Occipital lobe (tissue), 2 donors: ENCODE data around the gene NBPF3. TPM values are rescaled to one million over a fixed set of nuclear protein-coding genes. Genes with fewer than 3 reads are reported as not detected.

ENCODE experiments used
- DNase-seq: peaks from one replicate; lab custom pipeline; 2025; lab: John Stamatoyannopoulos, UW
- total RNA-seq: library from RNA; depleted of rRNA; stranded (reverse); fragments of >200 nt; gene quantifications from one replicate; pipeline ENCODE4 v1.2.3, GENCODE V29; 2014

NBPF3 gene
- total RNA-seq, 1 donor from 2014 or later = 9.5 TPM

GRCh38 chr1:21492356-21492625 is 52.4 kb downstream of the NBPF3 start:
- no peak for DNase-seq

GRCh38 chr1:21494196-21494595 is 54.3 kb downstream of the NBPF3 start:
- DNase-seq = no peak

DNA sequence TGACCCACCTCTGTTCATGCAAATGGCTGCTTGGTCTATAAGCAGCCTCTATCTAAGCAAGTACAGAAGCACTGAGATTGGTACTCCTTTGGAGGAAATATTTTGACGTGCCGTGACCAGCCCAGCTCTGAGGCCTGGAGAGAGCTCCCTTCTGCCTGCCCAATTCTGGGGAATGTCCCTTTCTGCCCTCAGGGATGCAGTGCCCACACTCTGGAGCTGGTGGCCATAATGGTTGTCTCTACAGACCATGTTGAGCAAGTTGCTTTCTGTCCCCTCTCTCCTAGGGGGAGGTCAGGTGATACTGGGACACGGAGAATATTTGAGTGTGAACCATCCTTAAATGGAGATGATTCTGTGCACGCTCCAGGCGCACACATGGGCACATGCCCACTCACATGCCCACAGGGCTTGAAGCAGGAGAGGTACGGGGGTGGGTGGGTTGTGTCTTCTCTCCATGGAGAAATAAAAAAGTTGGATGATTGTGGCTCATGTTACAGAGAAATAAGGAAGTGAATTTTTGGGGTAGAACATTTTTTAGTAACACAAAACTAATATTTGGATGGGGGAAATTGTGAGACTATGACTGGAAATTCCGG is 55.4 kb downstream of the NBPF3 start:
- no peak for DNase-seq

GRCh38 chr1:21496063-21496462 is 56.1 kb downstream of the NBPF3 start:
- no peak for DNase-seq

DNA sequence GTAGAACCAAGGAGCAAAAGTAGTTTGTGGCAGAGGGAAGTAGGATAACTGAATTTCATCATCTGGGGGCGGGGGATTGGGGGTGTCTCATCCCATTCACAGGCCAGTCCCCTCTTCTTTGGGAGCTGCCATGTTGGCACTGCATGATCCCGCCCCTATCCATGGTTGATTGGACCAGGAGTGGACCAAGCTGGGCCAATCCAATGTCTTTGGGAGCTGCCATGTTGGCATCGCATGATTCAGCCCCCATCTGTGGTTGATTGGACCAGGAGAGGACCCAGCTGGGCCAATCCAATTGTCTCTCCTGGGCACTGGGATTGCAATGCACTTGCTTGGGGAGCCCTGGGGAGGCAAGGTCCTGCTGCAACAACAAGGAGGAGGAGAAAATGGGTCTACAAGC is 56.9 kb downstream of the NBPF3 start:
- no peak for DNase-seq

DNA sequence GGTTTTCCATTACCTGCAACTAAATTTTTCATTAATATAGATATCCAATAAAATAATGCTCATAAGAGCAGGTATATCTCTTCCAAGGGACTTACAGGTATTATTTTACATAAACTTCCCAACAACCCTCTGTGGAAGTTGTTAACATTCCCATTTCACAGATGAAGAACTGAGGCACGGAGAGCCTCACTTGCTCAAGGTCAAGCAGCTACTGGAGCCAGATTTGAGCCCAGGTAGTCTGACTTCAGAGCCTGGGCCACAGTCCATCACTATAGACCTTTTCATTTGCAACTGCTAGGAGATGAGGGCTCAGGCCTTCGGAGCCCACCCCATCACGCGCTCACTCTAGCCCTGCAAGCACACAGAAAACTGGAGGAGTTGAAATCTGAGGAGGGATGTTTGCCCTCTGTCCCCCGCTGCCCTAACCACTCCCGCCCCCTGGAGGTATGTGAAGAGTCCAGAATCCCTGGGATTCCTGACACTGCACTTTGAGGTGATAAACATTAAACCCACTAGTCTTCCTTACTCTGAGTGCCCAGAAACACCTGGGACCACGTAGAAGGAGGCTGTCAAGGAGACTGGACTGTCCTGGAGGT is 57.6 kb downstream of the NBPF3 start:
- no peak for DNase-seq

DNA sequence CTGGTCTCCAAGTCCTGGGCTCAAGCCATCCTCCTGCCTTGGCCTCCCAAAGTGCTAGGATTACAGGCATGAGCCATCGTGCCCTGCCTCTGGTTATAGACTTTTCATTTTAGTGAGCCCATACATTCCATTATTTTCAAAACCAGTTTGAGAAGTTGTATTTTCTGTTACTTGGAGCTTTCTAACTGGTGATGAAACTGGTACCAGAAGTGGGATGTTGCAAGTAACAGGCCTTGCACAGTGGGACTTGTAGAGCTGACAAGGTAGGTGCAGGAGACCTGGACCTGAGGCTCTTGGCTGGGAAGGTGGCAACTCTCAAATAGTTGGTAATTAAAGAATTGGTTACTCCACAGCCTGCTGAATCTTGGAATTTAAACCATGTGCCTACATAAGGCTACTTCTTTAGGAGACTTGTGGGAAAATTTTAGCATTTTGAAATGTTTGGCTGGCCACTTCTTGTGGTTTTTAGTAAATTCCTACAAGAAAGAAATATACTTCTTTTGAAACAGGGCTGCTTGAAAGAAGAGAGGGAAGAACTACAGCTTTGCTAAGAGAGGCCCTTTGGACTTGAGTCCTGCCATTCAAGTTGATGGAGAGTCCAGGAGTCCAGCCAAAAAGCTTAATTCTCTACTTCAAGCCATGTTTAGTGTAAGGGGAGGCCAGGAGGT is 59.5 kb downstream of the NBPF3 start:
- no peak for DNase-seq

GRCh38 chr1:21503706-21504377 is 63.9 kb downstream of the NBPF3 start:
- DNase-seq = no peak

DNA sequence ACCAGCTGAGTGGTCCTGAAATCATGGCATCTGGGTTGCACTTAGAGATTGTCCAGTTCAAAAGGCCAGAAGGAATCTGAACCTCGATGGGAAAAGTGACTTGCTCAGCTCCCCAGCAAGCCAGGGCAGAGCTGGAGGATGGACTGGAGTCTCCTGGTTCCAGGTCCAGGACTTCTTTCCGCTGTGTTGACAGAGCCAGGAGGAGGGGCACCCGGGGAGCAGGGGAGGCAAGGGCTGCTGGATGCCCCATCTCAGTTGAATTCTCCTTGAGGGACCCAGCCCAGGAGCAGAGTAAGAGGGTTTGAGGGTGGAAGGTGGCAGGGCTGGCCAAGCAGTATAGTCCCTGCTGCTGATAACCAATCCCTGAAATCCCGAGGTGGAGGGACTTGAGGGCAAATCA is 66.9 kb downstream of the NBPF3 start:
- DNase-seq = no peak

GRCh38 chr1:21507511-21508270 is 67.8 kb downstream of the NBPF3 start:
- DNase-seq = no peak

DNA sequence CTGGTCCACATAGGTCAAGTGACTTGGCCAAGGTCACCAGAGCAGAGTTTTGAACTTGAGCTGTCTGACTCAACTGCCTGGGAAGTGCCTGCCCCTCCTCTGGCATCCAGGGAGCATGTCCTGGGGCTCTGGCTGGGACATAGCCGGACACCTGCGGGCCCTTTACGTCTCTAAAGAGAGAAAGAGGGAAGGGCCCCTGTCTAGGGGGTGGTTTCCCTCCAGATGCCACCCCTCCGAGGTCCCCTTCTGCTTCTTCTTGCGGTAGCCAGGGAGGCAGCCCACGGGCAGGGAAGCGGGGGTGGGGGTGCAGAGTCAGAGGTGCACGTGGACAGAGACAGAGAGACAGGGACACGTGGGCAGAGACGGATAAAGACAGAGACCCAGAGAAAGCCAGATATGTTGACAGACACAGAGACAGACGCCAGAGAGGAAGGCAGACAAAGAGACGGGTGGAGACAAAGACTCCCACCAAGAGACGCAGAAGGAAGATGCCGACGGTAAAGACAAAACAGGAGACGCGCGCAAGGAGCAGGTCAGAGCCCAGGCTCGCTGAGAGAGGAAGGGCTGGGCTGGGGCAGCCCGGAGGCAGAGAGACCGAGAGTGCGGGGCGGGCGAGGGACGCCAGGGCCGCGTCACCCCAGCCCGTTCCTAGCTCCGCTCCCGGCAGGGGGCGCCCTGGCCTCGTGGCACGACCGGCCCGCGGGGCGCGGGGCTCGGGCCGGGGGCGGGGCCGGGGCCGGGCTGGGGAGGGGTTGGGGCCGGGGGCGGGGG is 68.8 kb downstream of the NBPF3 start:
- no peak for DNase-seq

DNA sequence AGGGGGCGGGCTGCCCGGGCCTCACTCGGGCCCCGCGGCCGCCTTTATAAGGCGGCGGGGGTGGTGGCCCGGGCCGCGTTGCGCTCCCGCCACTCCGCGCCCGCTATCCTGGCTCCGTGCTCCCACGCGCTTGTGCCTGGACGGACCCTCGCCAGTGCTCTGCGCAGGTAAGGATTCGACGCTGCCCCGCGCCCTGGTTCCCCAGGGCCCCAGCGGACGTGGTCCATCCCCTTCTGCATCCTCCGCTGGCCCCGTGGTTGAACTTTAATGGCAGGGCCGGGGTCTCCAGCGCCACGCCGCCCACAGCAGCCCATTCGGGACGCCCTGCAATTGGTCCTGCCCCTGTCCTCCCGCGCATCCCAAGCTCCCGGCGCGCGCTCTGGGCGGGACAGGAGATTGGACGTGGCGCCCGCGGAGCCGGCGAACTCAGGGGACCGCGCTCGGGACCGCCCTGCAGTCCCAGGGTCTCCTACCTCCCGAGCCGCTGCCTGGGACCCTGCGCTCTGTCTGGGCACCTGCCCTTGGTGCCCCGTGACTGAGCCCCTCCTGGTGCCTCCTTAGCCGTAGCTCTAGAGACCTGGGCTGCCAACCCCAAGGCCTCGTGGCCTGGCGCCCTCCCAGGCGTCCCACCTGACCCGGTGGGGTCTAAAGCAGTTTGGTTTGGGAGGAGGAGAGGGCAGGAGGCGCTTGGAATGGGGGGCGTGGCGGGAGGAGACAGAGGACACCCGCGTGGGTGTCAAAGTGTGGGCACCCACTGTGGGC is 69.6 kb downstream of the NBPF3 start, which contains the start of gene ALPL:
Gene ALPL, plus strand, starts transcription at position 73 of the 762 bp plus-strand sequence. CDS start 44,659 bp downstream, outside the sequence.
- DNase-seq = no peak

GRCh38 chr1:21510113-21510493 is 70.2 kb downstream of the NBPF3 start:
- no peak for DNase-seq

GRCh38 chr1:21510885-21511578 is 71.1 kb downstream of the NBPF3 start:
- no peak for DNase-seq

DNA sequence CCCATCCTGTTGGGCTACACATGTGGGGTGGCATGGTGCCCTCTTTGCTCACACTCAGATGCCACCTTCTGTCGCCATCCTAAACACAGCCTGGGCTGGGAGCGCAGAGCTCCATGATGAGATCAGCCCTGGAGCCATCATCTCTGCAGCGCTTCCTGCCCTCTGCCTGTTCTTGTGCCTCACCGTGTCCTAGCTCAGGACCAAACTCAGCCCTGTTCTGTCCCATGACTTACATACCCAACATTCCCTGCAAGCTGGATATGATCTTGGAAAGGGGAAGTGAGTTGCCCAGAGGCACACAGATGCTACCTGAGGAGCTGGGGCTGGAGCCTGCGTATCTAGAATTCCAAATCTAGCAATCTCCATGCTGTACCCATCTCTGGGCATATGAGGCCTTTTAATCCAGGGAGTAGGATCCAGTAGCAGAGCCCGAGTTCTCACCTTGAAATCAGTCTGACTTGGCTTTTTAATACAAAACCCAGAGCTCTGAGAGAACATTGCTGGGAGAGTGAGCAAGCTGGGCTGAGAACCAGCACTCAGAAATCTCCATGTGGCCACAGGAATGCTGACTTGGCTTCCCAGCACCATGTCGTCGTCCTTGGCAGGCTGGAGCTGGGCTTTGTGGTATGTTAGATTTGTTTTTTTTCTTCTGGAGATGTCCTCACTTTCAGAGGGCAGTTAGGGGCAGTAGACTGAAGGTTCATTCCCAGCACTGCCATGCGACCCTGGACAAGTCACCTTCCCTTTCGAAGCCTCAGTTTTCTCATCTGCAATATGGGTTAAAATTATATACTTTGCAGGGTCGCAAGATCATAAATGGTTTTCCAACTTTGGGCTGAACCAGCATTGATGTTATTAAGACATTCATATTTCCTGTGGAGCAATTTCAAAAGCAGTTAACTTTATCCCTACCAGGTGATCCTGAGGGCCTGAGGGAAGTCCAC is 71.9 kb downstream of the NBPF3 start:
- DNase-seq = no peak

- no peak for DNase-seq
Measured at GRCh38 chr1:21514245-21514644, 74.3 kb downstream of the NBPF3 start.

- DNase-seq = no peak
Measured at GRCh38 chr1:21517161-21517589, 77.2 kb downstream of the NBPF3 start.

GRCh38 chr1:21517660-21518480 is 77.9 kb downstream of the NBPF3 start:
- no peak for DNase-seq
